ENCODE results near the gene WLS. TPM values are rescaled to one million over a fixed set of nuclear protein-coding genes. Genes with fewer than 3 reads are reported as not detected.

The WLS gene
- total and polyA plus RNA-seq, 2 experiments from 2014 or later = 0.87 to 1.2 TPM

- no peak for TF ChIP-seq ZNF462 (CRISPR knock-in tag; IDR thresholded peaks at IDR 0.05)
- TF ChIP-seq ZNF331 (CRISPR knock-in tag; IDR thresholded peaks at IDR 0.05; ENCODE audit: low read depth) = no peak
- TF ChIP-seq JUNB (IDR thresholded peaks at IDR 0.05; ENCODE audit: unreplicated experiment) = no peak
- TF ChIP-seq ZNF114 (CRISPR knock-in tag; IDR thresholded peaks at IDR 0.05) = no peak
- no peak for TF ChIP-seq POLR2AphosphoS5 (IDR thresholded peaks at IDR 0.05; ENCODE audit: low read depth)
These were observed 25.3 kb downstream of the WLS start (continued) for GRCh38 chr1:68206848-68207689.

GRCh38 chr1:68205794-68206358, 26.4 kb downstream of the WLS start:
- Histone ChIP-seq H3K9me2 (ENCODE audit: insufficient read depth) (no peaks in the 10 kb centered on the region; the same call in 1 of the 2 replicates), H3K79me2 (replicated peaks; ENCODE audit: insufficient read depth) (no peaks in the 10 kb centered on the region), H2AFZ (no peak overlapping the region), H3K36me3 (ENCODE audit: insufficient read depth) (no peaks in the 10 kb centered on the region), H3K27me3 (ENCODE audit: insufficient read depth) (no peaks in the 10 kb centered on the region), H3K4me3 (no peak overlapping the region), H3K4me2 (no peak overlapping the region), H3F3A (replicated peaks; ENCODE audit: low read depth) (no peaks in the 10 kb centered on the region), H3K27ac (ENCODE audit: low read depth) (no peak overlapping the region), H4K20me1 (replicated peaks; ENCODE audit: insufficient read depth) (no peaks in the 10 kb centered on the region), H3K4me1 (ENCODE audit: insufficient read depth) (no peaks in the 10 kb centered on the region)
- Mint-ChIP-seq H3K4me3 (no peak overlapping the region), H3K27me3 (ENCODE audit: insufficient read depth, low read depth, poor library complexity) (no peaks in the 10 kb centered on the region), H3K36me3 (ENCODE audit: low read depth) (no peaks in the 10 kb centered on the region), H3K9me3 (no peaks in the 10 kb centered on the region), H3K4me1 (peaks cover 11% of the 10 kb centered on the region; the same call in 2 of the 3 replicates), H3K27ac (no peak overlapping the region)
- no peak for DNase-seq (ENCODE audit: low spot score)
- ATAC-seq = no peak
- TF ChIP-seq, protein P1, sequence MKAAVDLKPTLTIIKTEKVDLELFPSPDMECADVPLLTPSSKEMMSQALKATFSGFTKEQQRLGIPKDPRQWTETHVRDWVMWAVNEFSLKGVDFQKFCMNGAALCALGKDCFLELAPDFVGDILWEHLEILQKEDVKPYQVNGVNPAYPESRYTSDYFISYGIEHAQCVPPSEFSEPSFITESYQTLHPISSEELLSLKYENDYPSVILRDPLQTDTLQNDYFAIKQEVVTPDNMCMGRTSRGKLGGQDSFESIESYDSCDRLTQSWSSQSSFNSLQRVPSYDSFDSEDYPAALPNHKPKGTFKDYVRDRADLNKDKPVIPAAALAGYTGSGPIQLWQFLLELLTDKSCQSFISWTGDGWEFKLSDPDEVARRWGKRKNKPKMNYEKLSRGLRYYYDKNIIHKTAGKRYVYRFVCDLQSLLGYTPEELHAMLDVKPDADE (IDR thresholded peaks at IDR 0.05) = no peak
- TF ChIP-seq CTCF (conservative IDR thresholded peaks at IDR 0.05; ENCODE audit: low read depth in 2 of 2) (no peak), ZNF114 (CRISPR knock-in tag; IDR thresholded peaks at IDR 0.05) (no peak), STAT1 (IDR thresholded peaks at IDR 0.05; ENCODE audit: unreplicated experiment) (no peak)
